Measurements from ENCODE around the gene TNXB.
"Not testable (repeated sequence)": the region's sequence is repeated elsewhere in the genome, so short reads cannot be mapped to it uniquely, and the experiment has no call there.

Gene TNXB

DNA sequence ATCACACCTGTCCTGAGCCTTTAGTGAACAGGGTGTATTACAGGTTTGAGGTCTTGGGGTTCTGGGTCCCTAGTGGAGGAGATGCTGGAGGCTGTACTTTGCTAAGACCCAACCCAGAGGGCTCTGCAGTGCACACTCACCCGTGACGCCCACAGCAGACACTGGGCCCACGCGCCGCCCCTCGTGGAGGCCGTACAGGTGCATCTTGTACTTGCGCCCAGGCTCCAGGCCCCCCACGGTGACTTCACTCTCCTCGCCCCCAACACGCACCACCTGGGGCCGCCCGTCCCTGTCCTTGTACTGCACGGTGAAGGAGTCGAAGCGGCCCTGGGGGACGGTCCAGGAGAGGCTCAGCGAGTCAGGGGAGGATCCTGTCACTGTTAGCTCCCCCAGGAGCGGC is 41.6 kb downstream of the TNXB start:
- not testable (repeated sequence) for DNase-seq (ENCODE audit: low read depth in 4 of 4, low spot score in 1 of 4)

DNA sequence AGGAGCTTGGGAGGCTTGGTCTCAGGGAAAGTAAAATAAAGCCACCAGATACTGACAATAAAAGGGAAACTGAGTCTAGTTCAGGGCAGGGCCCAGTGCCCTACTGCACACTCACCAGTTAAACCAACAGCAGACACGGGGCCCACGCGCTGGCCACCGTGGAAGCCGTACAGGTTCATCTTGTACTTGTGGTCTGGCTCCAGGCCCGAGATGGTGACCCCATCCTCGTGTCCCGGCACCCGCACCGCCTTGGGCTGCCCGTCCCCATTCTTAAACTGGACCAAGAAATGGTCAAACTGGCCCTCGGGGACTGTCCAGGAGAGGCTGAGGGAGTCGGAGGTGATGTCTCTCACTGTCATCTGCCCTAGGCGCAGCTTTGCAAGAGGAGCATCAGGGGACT is 44.4 kb downstream of the TNXB start:
- DNase-seq (ENCODE audit: low read depth in 4 of 4, low spot score in 1 of 4): no peak

DNA sequence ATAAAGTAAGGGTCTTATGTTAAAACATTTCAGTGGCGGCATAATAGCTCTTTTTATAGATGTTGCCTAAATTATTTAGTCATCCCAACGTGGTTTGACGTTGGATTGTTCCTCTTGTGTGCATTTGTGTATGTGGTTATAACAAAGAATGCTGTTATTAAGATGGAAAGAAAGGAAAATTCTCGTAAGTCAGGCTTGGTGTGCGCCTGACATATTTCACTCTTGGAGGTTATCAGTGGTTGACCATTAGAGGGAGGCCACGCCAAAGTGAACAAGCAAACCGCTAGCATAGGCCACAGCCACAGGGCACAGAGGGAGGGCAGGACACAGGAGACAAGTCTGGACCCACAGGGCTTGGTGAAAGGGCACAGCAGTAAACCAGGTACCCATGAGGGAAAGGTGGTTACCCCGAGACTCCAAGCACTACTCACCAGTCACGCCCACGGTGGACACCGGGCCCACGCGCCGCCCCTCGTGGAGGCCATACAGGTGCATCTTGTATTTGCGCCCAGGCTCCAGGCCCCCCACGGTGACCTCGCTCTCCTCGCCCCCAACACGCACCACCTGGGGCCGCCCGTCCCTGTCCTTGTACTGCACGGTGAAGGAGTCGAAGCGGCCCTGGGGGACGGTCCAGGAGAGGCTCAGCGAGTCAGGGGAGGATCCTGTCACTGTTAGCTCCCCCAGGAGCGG is 48.0 kb downstream of the TNXB start:
- no peak for DNase-seq (ENCODE audit: low read depth in 4 of 4, low spot score in 1 of 4)

DNA sequence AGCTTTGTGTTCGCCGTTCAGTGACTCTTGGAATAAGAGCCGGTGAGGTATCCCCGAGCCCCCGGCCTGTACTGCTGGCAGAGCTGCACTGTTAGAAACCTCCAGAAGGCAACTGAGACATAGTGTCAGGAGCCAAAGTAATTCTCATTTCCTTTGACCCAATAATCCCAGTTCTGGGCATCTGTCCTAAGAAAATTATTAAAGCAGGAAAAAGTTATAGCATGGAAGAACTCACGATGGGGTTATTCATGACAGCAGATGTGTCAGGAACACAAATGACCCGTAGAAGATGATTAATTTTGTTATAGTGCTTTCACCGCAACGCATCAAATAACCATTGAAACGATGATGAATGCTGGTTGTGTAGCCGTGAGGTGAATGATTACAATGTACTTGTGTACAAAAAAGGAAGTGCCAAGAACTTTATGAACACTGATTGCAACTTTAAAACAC is 50.6 kb downstream of the TNXB start:
- no peak for DNase-seq (ENCODE audit: low read depth in 4 of 4, low spot score in 1 of 4)

DNA sequence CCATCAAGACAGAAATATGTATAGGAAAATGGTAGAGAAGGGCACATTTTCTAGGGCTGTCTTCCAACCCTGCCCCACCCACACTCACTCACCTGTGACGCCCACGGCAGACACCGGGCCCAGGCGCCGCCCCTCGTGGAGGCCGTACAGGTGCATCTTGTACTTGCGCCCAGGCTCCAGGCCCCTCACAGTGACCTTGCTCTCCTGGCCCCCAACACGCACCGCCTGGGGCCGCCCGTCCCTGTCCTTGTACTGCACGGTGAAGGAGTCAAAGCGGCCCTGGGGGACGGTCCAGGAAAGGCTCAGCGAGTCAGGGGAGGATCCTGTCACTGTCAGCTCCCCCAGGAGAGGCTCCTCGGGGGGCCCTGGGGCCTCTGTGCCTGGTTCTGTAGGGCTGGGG is 51.2 kb downstream of the TNXB start:
- DNase-seq (ENCODE audit: low read depth in 4 of 4, low spot score in 1 of 4): no peak

DNA sequence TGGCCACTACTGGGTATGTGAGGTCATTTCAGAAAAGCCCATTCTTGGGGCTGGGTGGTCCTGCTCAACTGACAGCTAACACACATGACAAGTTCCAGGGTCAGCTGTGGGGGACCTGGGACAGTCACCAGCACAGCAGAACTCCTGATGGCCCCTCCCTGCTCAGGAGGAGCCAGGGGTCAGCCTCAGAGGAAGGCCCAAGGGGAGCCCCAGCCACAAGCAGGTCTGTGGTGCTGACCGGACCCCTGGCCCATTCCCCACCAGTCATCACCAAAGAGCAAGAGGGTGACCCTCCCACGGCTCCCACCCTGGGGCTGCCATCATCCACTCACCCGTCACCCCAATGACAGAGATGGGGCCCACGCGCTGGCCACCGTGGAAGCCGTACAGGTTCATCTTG is 52.9 kb downstream of the TNXB start:
- no peak for DNase-seq (ENCODE audit: low read depth in 4 of 4, low spot score in 1 of 4)

DNA sequence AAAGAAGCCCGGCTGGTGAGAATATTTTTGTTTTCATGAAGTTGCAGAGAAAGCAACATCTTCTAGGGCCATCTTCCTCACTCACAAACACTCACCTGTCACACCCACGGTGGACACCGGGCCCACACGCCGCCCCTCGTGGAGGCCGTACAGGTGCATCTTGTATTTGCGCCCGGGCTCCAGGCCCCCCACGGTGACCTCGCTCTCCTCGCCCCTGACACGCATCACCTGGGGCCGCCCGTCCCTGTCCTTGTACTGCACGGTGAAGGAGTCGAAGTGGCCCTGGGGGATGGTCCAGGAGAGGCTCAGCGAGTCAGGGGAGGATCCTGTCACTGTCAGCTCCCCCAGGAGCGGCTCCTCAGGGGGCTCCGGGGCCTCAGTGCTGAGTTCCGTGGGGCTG is 53.4 kb downstream of the TNXB start:
- DNase-seq (ENCODE audit: low read depth in 4 of 4, low spot score in 1 of 4): not testable (repeated sequence)

DNA sequence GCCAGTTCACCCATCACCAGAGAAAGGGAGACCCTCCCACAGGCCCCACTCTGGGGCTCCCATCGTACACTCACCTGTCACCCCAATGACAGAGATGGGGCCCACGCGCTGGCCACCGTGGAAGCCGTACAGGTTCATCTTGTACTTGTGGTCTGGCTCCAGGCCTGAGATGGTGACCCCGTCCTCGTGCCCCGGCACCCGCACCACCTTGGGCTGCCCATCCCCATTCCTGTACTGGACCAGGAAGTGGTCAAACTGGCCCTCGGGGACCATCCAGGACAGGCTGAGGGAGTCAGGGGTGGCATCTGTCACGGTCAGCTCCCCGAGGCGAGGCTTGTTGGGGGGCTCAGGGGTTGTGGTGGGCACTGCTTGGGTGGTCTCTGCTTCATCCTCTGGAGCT is 55.8 kb downstream of the TNXB start:
- DNase-seq (ENCODE audit: low read depth in 4 of 4, low spot score in 1 of 4): not testable (repeated sequence)

DNA sequence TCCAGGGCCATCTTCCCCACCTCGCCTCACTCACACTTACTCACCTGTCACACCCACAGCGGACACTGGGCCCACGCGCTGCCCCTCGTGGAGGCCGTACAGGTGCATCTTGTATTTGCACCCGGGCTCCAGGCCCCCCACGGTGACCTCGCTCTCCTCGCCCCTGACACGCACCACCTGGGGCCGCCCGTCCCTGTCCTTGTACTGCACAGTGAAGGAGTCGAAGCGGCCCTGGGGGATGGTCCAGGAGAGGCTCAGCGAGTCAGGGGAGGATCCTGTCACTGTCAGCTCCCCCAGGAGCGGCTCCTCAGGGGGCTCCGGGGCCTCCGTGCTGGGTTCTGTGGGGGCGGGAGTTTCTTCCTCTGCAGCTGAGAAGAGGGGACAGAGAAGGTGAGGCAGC is 56.5 kb downstream of the TNXB start:
- DNase-seq (ENCODE audit: low read depth in 4 of 4, low spot score in 1 of 4): not testable (repeated sequence)

DNA sequence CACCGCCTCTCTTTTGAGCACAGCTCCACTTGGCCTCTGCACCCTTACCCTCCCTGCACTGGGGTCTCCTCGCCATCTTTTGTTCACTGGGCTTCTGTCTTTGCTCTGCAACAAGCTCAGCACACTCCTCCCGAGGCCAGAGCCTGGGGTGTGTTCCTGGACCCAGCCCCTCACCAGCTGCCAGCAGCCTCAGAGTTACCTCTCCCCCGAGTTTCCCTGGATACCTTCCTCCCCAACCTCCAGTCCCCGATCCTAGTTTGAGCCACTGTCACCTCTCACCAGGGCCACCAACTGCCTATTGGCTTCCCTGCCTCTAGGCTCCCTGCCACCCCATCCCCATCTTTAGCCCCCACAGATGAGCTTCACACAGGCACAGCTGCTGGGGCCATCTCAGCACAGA is 58.6 kb downstream of the TNXB start:
- no peak for DNase-seq (ENCODE audit: low read depth in 4 of 4, low spot score in 1 of 4)

DNA sequence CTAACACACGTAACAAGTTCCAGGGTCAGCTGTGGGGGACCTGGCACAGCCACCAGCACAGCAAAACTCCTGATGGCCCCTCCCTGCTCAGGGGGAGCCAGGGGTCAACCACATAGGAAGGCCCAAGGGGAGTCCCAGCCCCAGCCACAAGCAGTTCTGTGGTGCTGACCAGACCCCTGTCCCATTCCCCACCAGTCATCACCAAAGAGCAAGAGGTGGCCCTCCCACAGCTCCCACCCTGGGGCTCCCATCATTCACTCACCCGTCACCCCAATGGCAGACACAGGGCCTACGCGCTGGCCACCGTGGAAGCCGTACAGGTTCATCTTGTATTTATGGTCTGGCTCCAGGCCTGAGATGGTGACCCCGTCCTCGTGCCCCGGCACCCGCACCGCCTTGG is 59.4 kb downstream of the TNXB start:
- not testable (repeated sequence) for DNase-seq (ENCODE audit: low read depth in 4 of 4, low spot score in 1 of 4)

DNA sequence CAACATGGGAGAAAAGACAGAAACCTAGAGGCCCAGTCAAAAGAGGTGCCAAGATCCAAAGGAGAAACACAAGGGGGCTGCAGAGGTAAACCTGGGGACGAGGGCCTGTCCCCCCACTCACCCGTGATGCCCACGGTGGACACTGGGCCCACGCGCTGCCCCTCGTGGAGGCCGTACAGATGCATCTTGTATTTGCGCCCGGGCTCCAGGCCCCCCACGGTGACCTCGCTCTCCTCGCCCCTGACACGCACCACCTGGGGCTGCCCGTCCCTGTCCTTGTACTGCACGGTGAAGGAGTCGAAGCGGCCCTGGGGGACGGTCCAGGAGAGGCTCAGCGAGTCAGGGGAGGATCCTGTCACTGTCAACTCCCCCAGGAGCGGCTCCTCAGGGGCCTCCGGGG is 60.0 kb downstream of the TNXB start:
- not testable (repeated sequence) for DNase-seq (ENCODE audit: low read depth in 4 of 4, low spot score in 1 of 4)

DNA sequence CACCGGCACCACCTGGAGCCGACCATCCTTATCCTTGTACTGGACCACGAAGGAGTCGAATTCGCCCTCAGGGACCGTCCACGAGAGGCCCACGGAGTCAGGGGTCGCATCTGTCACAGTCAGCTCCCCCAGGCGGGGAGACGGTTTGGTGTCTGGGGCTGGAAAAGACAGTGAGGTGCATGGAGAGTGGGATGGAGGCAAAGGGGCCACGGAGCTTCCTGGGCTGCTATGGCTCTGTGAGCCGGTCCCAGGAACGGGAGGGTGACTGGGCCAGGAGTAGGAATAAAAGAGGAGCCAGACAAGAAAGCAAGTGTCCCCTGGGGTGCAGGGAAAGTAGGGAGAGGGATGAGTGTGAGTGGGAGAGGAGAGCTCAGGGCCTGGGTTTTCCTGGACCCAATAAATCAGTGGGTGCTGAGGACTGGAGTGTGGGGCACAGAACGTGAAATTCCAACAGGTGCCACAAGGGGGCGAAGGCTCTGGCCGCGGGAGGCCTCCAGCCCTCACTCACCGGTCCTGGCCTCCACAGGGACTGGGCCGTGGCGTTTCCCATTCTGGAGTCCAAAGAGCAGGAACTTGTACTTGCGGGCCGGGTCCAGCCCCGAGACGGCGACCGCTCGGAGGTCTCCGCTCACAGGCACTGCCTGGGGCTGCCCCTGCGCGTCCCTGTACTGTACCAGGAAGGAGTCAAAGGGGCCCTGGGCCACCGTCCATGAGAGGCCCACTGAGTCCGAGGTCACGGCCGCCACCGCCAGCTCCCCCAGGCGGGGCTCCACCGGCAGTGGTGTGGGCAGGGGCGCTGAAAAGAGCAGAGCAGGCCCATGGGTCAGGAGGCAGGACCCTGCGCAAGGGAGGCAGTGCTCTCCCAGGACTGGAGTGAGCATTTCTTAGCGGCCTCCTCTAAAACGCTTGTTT is 61.0 kb downstream of the TNXB start:
- DNase-seq (ENCODE audit: low read depth in 4 of 4, low spot score in 1 of 4): peak; percentile 36 to 71 (median 51)

DNA sequence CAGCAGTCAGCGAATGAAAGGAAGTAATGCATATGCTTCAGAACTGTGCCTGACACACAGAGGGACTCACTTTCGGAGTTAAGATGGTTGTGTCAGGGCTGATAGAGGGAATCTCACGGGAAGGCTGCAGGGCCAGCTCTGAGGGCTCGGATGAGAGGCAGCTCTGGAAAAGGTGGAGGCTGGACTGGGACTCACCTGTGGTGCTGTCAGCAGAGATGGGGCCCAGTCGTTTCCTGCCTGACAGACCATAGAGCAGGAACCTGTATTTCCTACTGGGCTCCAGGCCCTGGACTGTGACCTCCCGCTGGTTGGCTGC is 61.6 kb downstream of the TNXB start:
- no peak for DNase-seq (ENCODE audit: low read depth in 4 of 4, low spot score in 1 of 4)

DNA sequence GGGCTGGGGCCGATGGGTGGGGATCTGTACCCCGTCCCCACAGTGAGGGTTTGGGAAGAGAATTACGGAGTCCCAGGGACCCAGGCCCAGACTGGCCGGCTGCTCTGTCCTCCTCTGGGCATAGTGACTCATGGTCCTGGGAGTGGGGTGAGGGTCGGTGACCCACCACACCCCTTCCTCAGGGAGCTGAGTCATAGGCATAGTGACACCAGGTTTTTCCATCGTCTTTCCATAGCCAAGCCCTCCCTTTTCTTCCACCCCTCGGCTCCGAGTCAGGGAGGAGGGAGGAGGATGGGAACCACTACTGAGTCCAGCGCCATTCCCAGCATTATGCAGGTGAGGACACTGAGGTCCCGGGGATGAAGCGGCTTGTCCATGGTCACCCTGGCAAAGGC is 62.1 kb downstream of the TNXB start:
- no peak for DNase-seq (ENCODE audit: low read depth in 4 of 4, low spot score in 1 of 4)

DNA sequence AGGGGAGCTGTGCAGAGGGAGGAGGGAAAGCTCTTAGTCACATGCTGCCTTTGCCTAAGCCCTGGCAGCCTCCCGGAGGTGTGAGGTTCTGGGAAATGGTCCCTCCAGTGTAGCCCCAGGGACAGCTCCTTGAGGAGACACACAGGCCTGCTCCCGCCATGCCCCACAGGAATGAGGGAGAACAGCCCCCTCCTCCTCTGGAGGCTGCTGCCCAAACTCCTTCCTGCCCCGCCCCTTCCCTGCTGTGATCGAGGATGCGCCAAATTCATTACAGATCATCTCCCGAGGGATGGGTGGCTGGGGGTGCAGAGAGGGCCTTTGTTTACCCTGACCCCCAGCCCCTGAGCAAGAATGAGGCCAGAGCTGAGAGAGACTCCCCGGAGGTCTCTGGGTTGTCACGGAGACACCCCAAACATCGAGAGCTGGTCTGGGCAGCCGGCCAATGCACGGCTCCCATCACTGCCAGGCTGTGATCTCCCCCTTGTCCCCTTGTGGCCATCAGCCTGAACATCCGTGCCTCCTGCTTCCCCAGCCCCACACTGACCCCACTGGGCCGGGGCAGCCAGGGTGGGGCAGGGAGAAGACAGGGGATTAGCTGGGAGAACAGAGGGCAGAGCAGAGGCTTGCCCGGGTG is 62.6 kb downstream of the TNXB start:
- DNase-seq (ENCODE audit: low read depth in 4 of 4, low spot score in 1 of 4): no peak

DNA sequence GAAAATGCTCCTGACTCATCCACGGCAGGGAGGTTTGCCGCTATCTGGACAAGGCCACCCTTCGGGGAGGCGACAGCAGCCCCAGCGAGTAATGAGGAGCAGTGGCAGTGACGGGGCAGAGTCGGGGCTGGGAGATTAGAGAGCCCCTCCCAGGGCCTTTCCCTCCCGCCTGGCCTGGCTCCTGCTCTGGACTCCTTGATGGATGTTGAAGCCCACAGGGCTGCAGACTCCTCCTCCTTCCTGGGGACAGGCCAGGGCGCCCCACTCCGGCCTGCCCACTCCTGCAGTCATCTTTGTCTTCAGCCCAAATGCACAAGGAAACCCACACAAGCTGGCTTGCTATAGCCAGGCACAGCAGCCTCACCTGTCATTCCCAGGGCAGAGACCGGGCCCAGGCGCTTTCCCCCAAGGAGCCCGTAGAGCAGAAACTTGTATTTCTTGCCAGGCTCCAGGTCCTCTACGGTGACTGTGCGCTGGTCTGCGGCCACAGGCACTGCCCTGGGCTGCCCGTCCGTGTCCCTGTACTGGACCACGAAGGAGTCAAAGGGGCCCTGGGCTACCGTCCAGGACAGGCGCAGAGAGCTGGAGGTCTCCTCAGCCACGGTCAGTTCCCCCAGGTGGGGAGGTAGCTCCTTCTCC is 63.2 kb downstream of the TNXB start:
- no peak for DNase-seq (ENCODE audit: low read depth in 4 of 4, low spot score in 1 of 4)

DNA sequence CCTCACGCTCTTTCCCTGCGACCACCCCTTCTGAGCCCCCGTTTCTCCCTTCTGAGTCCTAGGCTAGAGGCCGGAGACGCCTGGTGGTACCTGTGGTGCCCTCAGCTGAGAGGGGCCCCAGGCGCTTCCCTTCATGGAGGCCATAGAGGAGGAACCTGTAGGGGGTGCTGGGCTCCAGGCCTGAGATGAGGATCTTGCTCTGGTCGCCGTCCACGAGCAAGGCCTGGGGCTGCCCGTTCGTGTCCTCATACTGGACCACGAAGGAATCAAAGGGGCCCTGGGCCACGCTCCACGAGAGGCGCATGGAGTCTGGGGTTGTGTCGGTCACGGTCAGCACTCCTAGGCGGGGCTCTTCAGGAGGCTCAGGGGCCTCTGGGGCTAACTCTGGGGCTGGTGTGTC is 64.2 kb downstream of the TNXB start:
- not testable (repeated sequence) for DNase-seq (ENCODE audit: low read depth in 4 of 4, low spot score in 1 of 4)

DNA sequence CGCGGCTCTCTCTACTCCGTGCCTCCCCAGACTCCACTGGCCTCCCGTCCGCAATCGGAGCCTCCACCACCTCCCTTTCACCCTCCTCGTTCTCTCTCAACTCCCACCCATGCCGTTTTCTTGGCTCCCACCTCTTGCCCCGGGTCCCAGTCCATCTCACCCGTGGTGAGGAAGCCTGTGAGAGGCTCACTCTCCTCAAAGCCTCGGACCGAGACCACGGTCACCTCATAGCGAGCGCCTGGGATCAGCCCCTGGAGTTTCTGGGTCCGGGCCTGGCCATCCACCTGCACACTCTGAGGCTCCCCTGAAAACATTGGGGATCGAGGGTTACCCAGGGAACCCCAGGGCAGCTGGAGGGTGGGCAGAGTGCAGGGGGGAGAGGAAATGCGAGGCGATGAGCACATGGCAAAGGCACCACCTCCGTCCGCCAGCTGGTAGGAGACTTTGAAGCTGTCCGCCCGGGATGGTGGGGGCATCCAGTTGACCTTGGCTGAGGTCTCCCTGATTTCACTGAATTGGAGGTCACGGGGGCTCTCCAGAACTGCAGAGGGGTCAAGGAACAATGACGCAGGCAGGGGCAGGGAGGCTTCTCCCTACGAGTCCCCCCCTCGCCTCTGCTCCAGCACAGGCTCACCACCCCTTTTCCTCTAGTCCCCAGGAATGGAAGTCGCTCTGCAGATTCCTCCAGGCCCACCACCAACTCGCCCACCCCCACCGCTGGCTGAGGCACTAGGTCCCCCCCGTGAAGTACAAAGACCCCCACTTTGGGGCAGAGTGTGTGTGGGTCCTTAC is 65.4 kb downstream of the TNXB start:
- DNase-seq (ENCODE audit: low read depth in 4 of 4, low spot score in 1 of 4): not testable (repeated sequence)

DNA sequence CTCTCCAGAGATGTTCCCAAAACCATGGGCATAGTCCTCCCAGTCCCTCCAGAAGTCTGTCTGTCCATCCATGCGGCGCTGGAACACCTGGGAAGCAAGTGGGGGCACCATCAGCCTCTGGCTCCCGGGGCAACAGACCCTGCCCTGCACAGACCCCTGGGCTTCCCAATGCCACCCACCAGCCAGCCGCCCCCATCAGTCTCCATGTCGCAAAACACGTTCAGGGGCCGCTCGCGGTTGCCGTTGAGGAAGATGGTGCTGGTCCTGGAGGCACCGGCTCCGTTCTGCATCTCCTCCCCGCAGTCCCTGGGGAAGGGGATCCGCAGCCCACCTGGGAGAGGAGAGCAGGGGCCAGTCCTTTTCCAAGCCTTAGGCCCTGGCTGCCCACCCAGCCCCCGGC is 66.9 kb downstream of the TNXB start:
- DNase-seq (ENCODE audit: low read depth in 4 of 4, low spot score in 1 of 4): not testable (repeated sequence)

DNA sequence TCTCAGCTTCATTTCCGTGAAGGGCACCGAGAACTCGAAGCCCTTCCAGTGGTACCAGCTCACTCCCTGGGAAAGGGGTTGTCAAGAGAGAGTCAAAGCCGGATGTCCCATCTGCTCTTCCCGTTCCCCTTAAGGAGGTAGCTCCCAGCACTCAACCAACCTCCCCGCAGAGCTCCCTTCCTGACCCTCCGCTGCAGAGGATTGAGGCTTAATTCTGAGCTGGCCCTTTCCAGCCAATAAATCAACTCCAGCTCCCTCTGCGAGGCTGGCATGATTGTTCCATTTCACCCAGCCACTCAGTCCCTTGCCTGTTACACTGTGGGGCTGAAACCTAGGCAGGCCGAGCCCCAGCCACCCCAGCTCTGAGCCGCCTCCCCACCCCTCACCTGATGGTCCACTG is 67.8 kb downstream of the TNXB start:
- not testable (repeated sequence) for DNase-seq (ENCODE audit: low read depth in 4 of 4, low spot score in 1 of 4)

Data from stimulated activated CD4-positive, alpha-beta T cell treated with anti-CD3 and anti-CD28 coated beads, Interleukin-1b, Interleukin-23, amount 100 ng/mL, for 24 hours (primary cell).